Measurements from ENCODE around the gene CALML5.

DNA sequence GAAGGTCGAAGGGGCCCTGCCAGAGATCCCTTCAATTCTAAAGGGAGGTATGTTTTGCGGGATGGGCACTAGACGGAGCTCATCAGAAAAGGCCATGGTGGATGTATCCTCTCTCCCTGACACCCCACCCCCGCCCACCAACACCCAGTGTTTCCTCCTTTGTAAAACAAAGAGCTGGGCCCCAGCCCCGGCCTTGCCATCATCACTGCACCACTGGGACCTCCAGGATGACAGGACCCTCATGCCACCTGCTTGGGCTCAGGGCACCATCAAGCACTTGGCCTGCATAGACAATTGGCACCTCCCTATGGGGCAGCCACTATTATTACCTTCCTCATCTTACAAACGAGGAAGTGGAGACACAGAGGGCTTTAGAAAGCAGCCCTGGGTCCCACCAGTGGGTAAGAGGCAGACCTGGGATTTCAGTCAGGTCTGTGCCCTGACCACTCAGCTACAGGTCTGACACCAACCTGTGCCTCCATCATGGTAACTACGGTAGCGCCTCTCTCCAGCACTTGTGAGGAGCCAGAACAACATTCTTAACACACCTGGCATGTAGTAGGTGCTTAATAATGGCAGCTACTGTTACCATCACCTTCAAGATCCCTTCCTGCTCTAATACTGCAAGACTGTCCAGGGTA is 27.4 kb upstream of the CALML5 start:
- TF ChIP-seq, protein P1, sequence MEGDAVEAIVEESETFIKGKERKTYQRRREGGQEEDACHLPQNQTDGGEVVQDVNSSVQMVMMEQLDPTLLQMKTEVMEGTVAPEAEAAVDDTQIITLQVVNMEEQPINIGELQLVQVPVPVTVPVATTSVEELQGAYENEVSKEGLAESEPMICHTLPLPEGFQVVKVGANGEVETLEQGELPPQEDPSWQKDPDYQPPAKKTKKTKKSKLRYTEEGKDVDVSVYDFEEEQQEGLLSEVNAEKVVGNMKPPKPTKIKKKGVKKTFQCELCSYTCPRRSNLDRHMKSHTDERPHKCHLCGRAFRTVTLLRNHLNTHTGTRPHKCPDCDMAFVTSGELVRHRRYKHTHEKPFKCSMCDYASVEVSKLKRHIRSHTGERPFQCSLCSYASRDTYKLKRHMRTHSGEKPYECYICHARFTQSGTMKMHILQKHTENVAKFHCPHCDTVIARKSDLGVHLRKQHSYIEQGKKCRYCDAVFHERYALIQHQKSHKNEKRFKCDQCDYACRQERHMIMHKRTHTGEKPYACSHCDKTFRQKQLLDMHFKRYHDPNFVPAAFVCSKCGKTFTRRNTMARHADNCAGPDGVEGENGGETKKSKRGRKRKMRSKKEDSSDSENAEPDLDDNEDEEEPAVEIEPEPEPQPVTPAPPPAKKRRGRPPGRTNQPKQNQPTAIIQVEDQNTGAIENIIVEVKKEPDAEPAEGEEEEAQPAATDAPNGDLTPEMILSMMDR (IDR thresholded peaks at IDR 0.05; ENCODE audit: low read depth, low read length, poor library complexity, severe bottlenecking) = no peak
- no peak for TF ChIP-seq EZH2phosphoT487 (IDR thresholded peaks at IDR 0.05; ENCODE audit: borderline replicate concordance, low read length)
